ENCODE results near the gene UST. TPM values are rescaled to one million over a fixed set of nuclear protein-coding genes. Genes with fewer than 3 reads are reported as not detected.

Gene UST
- total RNA-seq, 2 donors from 2014 or later: 15.3 to 16.3 TPM

DNA sequence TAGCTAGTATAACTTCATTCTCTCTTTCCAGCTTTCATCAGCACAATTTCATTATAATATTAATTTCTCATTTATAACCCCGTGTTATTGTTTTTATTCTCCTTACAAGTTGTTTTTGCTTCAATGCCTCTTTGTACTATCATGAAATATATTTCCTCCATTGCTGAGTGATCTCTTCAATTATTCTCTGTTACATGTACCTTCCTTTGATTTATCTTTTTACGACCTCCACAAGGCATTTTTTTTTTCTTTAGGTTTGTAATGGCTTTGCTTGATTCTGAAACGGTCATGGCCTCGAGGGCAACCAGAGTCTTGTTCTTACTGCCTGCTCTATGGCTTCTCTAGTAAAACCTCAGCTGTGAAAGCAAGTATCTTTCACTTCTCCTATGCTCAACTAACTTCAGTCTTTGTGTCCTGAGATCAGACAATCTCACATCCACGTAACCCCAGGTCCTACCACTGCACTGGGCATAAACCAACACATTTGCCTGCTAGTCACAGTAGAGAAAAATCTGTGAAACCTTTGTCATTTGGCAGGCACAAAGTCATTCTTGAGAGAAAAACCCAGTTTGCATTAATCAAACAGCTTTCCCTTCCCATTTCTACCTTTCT, 119.9 kb downstream of the UST start:
- H3K9ac ChIP-seq (ENCODE audit: extremely low read depth, low read length, poor library complexity, severe bottlenecking): no peak overlapping the region
- Mint-ChIP-seq H3K36me3 (ENCODE audit: low read depth) (no peaks in the 10 kb centered on the region), H3K27ac (no peak overlapping the region), H3K4me3 (no peak overlapping the region), H3K27me3 (ENCODE audit: insufficient read depth) (no peaks in the 10 kb centered on the region), H3K4me1 (peaks cover 33% of the 10 kb centered on the region), H3K9me3 (peaks cover 4% of the 10 kb centered on the region)
- no peak overlapping the region for H3K27ac ChIP-seq (ENCODE audit: low read depth, low read length)
- DNase-seq: no peak
- no peaks in the 10 kb centered on the region for H3K9me3 ChIP-seq (ENCODE audit: control insufficient read depth, low read length)
- peaks cover 2% of the 10 kb centered on the region for H3K4me1 ChIP-seq (ENCODE audit: control insufficient read depth, insufficient read depth, low read length)
- H3K4me3 ChIP-seq (ENCODE audit: low read length): no peak overlapping the region
- TF ChIP-seq, protein P1, sequence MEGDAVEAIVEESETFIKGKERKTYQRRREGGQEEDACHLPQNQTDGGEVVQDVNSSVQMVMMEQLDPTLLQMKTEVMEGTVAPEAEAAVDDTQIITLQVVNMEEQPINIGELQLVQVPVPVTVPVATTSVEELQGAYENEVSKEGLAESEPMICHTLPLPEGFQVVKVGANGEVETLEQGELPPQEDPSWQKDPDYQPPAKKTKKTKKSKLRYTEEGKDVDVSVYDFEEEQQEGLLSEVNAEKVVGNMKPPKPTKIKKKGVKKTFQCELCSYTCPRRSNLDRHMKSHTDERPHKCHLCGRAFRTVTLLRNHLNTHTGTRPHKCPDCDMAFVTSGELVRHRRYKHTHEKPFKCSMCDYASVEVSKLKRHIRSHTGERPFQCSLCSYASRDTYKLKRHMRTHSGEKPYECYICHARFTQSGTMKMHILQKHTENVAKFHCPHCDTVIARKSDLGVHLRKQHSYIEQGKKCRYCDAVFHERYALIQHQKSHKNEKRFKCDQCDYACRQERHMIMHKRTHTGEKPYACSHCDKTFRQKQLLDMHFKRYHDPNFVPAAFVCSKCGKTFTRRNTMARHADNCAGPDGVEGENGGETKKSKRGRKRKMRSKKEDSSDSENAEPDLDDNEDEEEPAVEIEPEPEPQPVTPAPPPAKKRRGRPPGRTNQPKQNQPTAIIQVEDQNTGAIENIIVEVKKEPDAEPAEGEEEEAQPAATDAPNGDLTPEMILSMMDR (conservative IDR thresholded peaks at IDR 0.05): no peak
- 94% methylated on average over 4 to 5 of the region's 5 CpGs for WGBS, 2 experiments (ENCODE audit: insufficient coverage in 1 of 2, insufficient read length in 1 of 2)
- H3K27me3 ChIP-seq (ENCODE audit: control insufficient read depth, insufficient read depth, low read length, poor library complexity, severe bottlenecking): no peaks in the 10 kb centered on the region
- no peaks in the 10 kb centered on the region for H3K36me3 ChIP-seq (ENCODE audit: control insufficient read depth, insufficient read depth, low read length)

DNA sequence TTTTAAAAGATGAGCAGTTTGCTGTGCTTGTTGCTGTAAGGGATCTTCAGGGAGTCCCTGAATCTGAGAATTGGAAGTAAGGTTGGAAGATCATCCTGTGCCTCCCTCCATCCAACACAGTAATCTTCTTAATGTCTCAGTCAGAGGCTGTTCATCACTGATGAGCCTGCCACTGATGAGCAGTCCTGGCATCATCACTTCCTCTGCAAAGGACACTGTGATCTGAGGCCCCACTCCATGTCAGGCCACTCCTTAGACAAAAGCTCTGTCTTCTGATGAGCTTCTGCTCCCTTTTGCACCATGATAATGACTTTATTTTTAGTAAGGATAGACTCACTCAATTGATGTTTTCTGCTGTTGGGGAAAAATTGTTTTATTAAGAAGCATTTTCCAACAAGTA, 121.0 kb downstream of the UST start:
- H3K27ac ChIP-seq (ENCODE audit: low read depth, low read length): no peak overlapping the region
- H3K9ac ChIP-seq (ENCODE audit: extremely low read depth, low read length, poor library complexity, severe bottlenecking): no peak overlapping the region
- Mint-ChIP-seq H3K9me3 (peaks cover 4% of the 10 kb centered on the region), H3K27me3 (ENCODE audit: insufficient read depth) (no peaks in the 10 kb centered on the region), H3K36me3 (ENCODE audit: low read depth) (no peaks in the 10 kb centered on the region), H3K4me1 (peaks cover 31% of the 10 kb centered on the region), H3K4me3 (no peak overlapping the region), H3K27ac (no peak overlapping the region)
- H3K4me1 ChIP-seq (ENCODE audit: control insufficient read depth, insufficient read depth, low read length): peaks cover 2% of the 10 kb centered on the region
- no peaks in the 10 kb centered on the region for H3K36me3 ChIP-seq (ENCODE audit: control insufficient read depth, insufficient read depth, low read length)
- no peaks in the 10 kb centered on the region for H3K9me3 ChIP-seq (ENCODE audit: control insufficient read depth, low read length)
- no peak overlapping the region for H3K4me3 ChIP-seq (ENCODE audit: low read length)
- H3K27me3 ChIP-seq (ENCODE audit: control insufficient read depth, insufficient read depth, low read length, poor library complexity, severe bottlenecking): no peaks in the 10 kb centered on the region
- TF ChIP-seq, protein P1 (conservative IDR thresholded peaks at IDR 0.05): no peak
- DNase-seq: no peak

DNA sequence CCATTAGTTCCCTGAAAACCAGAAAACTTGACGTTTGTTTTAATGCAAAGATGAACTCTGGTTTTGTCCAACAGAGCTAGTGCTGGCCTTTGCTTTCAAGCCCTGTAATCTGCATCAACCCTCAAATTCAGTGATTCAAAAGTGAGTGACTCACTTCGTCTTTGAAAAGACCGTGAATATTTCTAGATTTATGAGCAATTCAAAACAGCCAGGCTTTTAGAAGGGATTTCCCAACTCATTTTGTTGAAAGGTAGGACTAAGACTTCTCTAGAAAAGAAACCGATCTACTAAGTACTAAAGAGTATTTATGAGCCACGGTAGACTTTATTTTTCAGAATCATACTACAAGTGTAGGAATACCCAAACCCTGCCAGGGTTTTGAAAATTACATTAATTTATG, 121.5 kb downstream of the UST start:
- Mint-ChIP-seq H3K36me3 (ENCODE audit: low read depth) (no peaks in the 10 kb centered on the region), H3K27ac (no peak overlapping the region), H3K4me1 (peaks cover 26% of the 10 kb centered on the region), H3K9me3 (peaks cover 4% of the 10 kb centered on the region), H3K27me3 (ENCODE audit: insufficient read depth) (no peaks in the 10 kb centered on the region), H3K4me3 (no peak overlapping the region)
- Histone ChIP-seq H3K36me3 (ENCODE audit: control insufficient read depth, insufficient read depth, low read length) (no peaks in the 10 kb centered on the region), H3K27ac (ENCODE audit: low read depth, low read length) (no peak overlapping the region), H3K9me3 (ENCODE audit: control insufficient read depth, low read length) (no peaks in the 10 kb centered on the region), H3K27me3 (ENCODE audit: control insufficient read depth, insufficient read depth, low read length, poor library complexity, severe bottlenecking) (no peaks in the 10 kb centered on the region), H3K4me3 (ENCODE audit: low read length) (no peak overlapping the region), H3K9ac (ENCODE audit: extremely low read depth, low read length, poor library complexity, severe bottlenecking) (no peak overlapping the region), H3K4me1 (ENCODE audit: control insufficient read depth, insufficient read depth, low read length) (peaks cover 2% of the 10 kb centered on the region)
- TF ChIP-seq, protein P1 (conservative IDR thresholded peaks at IDR 0.05): no peak
- 89 to 93% methylated on average over 4 to 5 of the region's 5 CpGs for WGBS, 2 experiments (ENCODE audit: insufficient coverage in 1 of 2, insufficient read length in 1 of 2)
- no peak for DNase-seq
